Measurements from ENCODE around the gene AP1B1.

Gene AP1B1

GRCh38 chr22:29391546-29391945, 3.2 kb upstream of the AP1B1 start:
- TF ChIP-seq CTCF (IDR thresholded peaks at IDR 0.05), result no peak

- TF ChIP-seq CTCF (IDR thresholded peaks at IDR 0.05), result no peak
Observed at GRCh38 chr22:29390270-29390669, 1.9 kb upstream of the AP1B1 start.

GRCh38 chr22:29388759-29389090, 355 bp upstream of the AP1B1 start:
- no peak for TF ChIP-seq CTCF (IDR thresholded peaks at IDR 0.05)

GRCh38 chr22:29386708-29387107, 1.7 kb downstream of the AP1B1 start:
- no peak for TF ChIP-seq CTCF (IDR thresholded peaks at IDR 0.05)

GRCh38 chr22:29385748-29386147, 2.6 kb downstream of the AP1B1 start:
- no peak for TF ChIP-seq CTCF (IDR thresholded peaks at IDR 0.05)

- no peak for TF ChIP-seq CTCF (IDR thresholded peaks at IDR 0.05)
Observed at GRCh38 chr22:29385151-29385704, 3.1 kb downstream of the AP1B1 start.

GRCh38 chr22:29383740-29384139, 4.6 kb downstream of the AP1B1 start:
- TF ChIP-seq CTCF (IDR thresholded peaks at IDR 0.05), result no peak

All from LNCAP (cell line).